ENCODE results near the gene APBA2. TPM values are rescaled to one million over a fixed set of nuclear protein-coding genes. Genes with fewer than 3 reads are reported as not detected.

The APBA2 gene
- total and polyA plus RNA-seq, 2 of the 13 experiments (the other 11 are each of a cell fraction or from before 2014, with no cell fraction given): 0.62 to 2.3 TPM

DNA sequence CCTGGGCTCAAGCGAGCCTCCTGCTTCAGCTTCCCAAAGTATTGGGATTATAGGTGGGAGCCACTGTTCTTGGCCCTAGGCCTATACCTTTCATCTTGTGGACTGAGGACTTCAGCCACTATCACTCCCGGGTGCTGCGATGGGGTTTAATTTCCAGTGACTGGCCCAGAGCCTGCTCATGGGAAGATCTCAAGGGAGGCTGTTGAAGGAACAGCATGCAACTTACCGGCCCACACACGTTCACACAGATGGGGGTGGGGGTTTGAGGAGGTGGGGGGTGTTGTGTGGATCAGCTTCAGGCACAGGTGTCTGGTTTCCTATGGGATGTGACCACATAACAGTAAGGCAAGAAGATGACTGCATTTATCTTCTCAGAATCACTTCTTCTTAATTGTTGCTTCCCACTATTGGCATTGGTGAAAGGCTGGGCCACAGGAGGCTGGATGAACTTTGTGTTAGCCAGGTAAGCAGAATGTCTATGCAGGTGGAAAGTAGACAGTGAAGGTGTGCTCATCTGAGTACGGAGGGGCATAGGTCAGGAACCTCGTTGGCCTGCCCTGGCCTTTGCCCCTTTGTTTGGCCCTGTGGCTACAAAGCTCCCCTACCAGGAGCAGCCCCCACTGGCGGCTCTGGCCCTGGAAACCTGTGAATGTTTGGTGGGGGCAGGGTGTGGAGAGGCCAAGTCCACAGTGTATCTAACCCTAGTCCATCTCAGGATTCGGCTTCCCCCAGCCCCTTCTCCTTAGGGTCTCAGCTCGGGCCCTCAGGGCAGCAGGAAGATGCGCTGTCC lies 1.4 kb upstream of the APBA2 start (continued):
- TF ChIP-seq, protein P1, sequence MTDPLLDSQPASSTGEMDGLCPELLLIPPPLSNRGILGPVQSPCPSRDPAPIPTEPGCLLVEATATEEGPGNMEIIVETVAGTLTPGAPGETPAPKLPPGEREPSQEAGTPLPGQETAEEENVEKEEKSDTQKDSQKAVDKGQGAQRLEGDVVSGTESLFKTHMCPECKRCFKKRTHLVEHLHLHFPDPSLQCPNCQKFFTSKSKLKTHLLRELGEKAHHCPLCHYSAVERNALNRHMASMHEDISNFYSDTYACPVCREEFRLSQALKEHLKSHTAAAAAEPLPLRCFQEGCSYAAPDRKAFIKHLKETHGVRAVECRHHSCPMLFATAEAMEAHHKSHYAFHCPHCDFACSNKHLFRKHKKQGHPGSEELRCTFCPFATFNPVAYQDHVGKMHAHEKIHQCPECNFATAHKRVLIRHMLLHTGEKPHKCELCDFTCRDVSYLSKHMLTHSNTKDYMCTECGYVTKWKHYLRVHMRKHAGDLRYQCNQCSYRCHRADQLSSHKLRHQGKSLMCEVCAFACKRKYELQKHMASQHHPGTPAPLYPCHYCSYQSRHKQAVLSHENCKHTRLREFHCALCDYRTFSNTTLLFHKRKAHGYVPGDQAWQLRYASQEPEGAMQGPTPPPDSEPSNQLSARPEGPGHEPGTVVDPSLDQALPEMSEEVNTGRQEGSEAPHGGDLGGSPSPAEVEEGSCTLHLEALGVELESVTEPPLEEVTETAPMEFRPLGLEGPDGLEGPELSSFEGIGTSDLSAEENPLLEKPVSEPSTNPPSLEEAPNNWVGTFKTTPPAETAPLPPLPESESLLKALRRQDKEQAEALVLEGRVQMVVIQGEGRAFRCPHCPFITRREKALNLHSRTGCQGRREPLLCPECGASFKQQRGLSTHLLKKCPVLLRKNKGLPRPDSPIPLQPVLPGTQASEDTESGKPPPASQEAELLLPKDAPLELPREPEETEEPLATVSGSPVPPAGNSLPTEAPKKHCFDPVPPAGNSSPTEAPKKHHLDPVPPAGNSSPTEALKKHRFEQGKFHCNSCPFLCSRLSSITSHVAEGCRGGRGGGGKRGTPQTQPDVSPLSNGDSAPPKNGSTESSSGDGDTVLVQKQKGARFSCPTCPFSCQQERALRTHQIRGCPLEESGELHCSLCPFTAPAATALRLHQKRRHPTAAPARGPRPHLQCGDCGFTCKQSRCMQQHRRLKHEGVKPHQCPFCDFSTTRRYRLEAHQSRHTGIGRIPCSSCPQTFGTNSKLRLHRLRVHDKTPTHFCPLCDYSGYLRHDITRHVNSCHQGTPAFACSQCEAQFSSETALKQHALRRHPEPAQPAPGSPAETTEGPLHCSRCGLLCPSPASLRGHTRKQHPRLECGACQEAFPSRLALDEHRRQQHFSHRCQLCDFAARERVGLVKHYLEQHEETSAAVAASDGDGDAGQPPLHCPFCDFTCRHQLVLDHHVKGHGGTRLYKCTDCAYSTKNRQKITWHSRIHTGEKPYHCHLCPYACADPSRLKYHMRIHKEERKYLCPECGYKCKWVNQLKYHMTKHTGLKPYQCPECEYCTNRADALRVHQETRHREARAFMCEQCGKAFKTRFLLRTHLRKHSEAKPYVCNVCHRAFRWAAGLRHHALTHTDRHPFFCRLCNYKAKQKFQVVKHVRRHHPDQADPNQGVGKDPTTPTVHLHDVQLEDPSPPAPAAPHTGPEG (CRISPR knock-in tag; IDR thresholded peaks at IDR 0.05): no peak
- TF ChIP-seq, protein P2, sequence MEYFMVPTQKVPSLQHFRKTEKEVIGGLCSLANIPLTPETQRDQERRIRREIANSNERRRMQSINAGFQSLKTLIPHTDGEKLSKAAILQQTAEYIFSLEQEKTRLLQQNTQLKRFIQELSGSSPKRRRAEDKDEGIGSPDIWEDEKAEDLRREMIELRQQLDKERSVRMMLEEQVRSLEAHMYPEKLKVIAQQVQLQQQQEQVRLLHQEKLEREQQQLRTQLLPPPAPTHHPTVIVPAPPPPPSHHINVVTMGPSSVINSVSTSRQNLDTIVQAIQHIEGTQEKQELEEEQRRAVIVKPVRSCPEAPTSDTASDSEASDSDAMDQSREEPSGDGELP (IDR thresholded peaks at IDR 0.05; ENCODE audit: borderline replicate concordance, low read depth): no peak

DNA sequence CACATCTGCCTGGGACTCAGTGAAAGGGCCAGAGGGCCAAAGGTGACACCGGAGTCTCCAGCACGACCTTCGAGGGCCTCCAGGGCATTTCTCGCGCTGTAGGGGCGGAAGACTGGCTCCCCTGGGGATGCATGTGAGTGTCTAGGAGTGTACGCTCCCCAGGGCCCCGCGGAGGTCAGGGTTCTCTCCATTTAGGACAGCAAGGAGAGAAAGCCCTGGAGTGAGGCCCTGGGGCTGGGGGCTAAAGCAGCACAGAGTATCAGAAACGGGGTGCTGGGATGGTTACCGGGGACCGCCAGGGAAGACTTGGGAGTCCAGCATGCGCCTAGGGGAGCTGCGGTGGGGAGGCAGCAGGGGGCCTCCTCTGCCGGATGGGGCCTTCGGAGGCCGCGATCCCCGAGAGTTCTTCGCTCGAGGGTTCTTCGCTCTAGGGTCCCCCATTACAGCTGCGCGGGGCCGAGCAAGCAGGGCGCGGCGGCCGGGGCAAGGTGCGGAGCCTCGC lies 595 bp upstream of the APBA2 start:
- Histone ChIP-seq H3K9ac (ENCODE audit: insufficient read depth, low read depth, low read length) (no peak overlapping the region), H3K4me2 (ENCODE audit: low read depth, low read length) (peak overlapping the region; percentile 58), H3K27ac (ENCODE audit: extremely low read length, insufficient read depth, low read length) (no peak overlapping the region), H4K20me1 (ENCODE audit: insufficient read depth, low read length) (no peaks in the 10 kb centered on the region), H3K27me3 (ENCODE audit: control insufficient read depth in 1 of 2, insufficient read depth in 2 of 2, low read length in 2 of 2) (peaks cover 3 to 25% of the 10 kb centered on the region in 2 experiments; a peak in 3 of 5 replicates), H3K4me1 (ENCODE audit: insufficient read depth, low read length) (peaks cover 23% of the 10 kb centered on the region), H3K36me3 (replicated peaks in 1 of 2; ENCODE audit: control insufficient read depth in 1 of 2, insufficient read depth in 2 of 2, low read length in 2 of 2) (no peaks in the 10 kb centered on the region), H2AFZ (ENCODE audit: low read length) (no peak overlapping the region), H3K4me3 (replicated peaks in 1 of 3; ENCODE audit: insufficient read depth in 1 of 3, low read depth in 2 of 3, low read length in 3 of 3) (peak overlapping the region; percentile 40 to 62 (median 44); a peak in 3 of 6 replicates), H3K79me2 (ENCODE audit: insufficient read depth, low read length) (no peaks in the 10 kb centered on the region), H3K9me3 (ENCODE audit: low read length) (no peaks in the 10 kb centered on the region)
- ChIA-PET CTCF (ENCODE audit: low intra/inter-chr PET ratio, low total read pairs) (no interaction called here), POLR2A (no interaction called here)
- intact Hi-C loops (cut with micrococcal nuclease; ENCODE audit: unreplicated experiment) (no loop called here), in situ Hi-C loops (cut with HindIII; ENCODE audit: extremely low pct_ligation_motif_present, low pct_unique_long_range_greater_than_20kb) (no loop called here)
- BruUV-seq (replicated peaks): no TSS peak
- FAIRE-seq: no peak
- ATAC-seq: peak; percentile 21
- no peak for DNase-seq (ENCODE audit: low spot score)
- WGBS (ENCODE audit: low lambda C conversion rate): 18% methylated on average over 25 of the region's 31 CpGs
- TF ChIP-seq, protein P3, sequence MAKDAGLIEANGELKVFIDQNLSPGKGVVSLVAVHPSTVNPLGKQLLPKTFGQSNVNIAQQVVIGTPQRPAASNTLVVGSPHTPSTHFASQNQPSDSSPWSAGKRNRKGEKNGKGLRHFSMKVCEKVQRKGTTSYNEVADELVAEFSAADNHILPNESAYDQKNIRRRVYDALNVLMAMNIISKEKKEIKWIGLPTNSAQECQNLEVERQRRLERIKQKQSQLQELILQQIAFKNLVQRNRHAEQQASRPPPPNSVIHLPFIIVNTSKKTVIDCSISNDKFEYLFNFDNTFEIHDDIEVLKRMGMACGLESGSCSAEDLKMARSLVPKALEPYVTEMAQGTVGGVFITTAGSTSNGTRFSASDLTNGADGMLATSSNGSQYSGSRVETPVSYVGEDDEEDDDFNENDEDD (CRISPR knock-in tag; IDR thresholded peaks at IDR 0.05; ENCODE audit: borderline replicate concordance): no peak
- TF ChIP-seq SIX4 (CRISPR knock-in tag; IDR thresholded peaks at IDR 0.05) (no peak), KAT8 (CRISPR knock-in tag; IDR thresholded peaks at IDR 0.05) (no peak)
- TF ChIP-seq, protein P4, sequence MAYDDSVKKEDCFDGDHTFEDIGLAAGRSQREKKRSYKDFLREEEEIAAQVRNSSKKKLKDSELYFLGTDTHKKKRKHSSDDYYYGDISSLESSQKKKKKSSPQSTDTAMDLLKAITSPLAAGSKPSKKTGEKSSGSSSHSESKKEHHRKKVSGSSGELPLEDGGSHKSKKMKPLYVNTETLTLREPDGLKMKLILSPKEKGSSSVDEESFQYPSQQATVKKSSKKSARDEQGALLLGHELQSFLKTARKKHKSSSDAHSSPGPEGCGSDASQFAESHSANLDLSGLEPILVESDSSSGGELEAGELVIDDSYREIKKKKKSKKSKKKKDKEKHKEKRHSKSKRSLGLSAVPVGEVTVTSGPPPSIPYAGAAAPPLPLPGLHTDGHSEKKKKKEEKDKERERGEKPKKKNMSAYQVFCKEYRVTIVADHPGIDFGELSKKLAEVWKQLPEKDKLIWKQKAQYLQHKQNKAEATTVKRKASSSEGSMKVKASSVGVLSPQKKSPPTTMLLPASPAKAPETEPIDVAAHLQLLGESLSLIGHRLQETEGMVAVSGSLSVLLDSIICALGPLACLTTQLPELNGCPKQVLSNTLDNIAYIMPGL (CRISPR knock-in tag; IDR thresholded peaks at IDR 0.05; ENCODE audit: borderline replicate concordance in 1 of 2, low read depth in 1 of 2): no peak
- TF ChIP-seq, protein P5, sequence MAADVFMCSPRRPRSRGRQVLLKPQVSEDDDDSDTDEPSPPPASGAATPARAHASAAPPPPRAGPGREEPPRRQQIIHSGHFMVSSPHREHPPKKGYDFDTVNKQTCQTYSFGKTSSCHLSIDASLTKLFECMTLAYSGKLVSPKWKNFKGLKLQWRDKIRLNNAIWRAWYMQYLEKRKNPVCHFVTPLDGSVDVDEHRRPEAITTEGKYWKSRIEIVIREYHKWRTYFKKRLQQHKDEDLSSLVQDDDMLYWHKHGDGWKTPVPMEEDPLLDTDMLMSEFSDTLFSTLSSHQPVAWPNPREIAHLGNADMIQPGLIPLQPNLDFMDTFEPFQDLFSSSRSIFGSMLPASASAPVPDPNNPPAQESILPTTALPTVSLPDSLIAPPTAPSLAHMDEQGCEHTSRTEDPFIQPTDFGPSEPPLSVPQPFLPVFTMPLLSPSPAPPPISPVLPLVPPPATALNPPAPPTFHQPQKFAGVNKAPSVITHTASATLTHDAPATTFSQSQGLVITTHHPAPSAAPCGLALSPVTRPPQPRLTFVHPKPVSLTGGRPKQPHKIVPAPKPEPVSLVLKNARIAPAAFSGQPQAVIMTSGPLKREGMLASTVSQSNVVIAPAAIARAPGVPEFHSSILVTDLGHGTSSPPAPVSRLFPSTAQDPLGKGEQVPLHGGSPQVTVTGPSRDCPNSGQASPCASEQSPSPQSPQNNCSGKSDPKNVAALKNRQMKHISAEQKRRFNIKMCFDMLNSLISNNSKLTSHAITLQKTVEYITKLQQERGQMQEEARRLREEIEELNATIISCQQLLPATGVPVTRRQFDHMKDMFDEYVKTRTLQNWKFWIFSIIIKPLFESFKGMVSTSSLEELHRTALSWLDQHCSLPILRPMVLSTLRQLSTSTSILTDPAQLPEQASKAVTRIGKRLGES (CRISPR knock-in tag; IDR thresholded peaks at IDR 0.05; ENCODE audit: borderline replicate concordance): no peak

Data from HepG2 (cell line).